GM12878 (cell line): ENCODE data around the gene DCTN1.

ENCODE experiments used
- CEBPB ChIP-seq, 2 experiments: fragments of 150-350 bp in 1 of 2; IDR thresholded peaks; 2 replicates each; pipeline ENCODE4 v1.6.1; 2012 to 2014; ENCODE audit warnings: low read depth in 2 of 2, low read length in 2 of 2, borderline replicate concordance in 1 of 2, inconsistent platforms in 1 of 2
- CTCF ChIP-seq, 3 experiments: IDR thresholded peaks in 2 of 3; conservative IDR thresholded peaks in 1 of 3; 2 replicates each; pipeline ENCODE4 v1.5.1; 2011; ENCODE audit warnings: low read depth in 3 of 3, low read length in 3 of 3, mild to moderate bottlenecking in 3 of 3, control low read depth in 2 of 3, moderate library complexity in 2 of 3, inconsistent platforms in 1 of 3, mixed read lengths in 1 of 3; ENCODE audit not compliant: control insufficient read depth in 2 of 3, insufficient read depth in 1 of 3; ENCODE audit errors: extremely low read depth in 1 of 3
- EZH2 ChIP-seq: IDR thresholded peaks from 2 replicates; pipeline ENCODE4 v1.6.1; 2012; ENCODE audit warnings: low read depth, mild to moderate bottlenecking, control low read depth, inconsistent platforms, low read length, borderline replicate concordance; ENCODE audit not compliant: control insufficient read depth
- IKZF1 ChIP-seq: fragments of 450-650 bp; conservative IDR thresholded peaks from 2 replicates; pipeline ENCODE4 v1.6.1; 2017; ENCODE audit warnings: antibody characterized with exemption, mild to moderate bottlenecking
- POLR2A ChIP-seq: IDR thresholded peaks from 2 replicates; pipeline ENCODE4 v1.6.1; 2011; ENCODE audit warnings: low read depth, mild to moderate bottlenecking, low read length
- PRDM15 ChIP-seq: fragments of 450-650 bp; formaldehyde crosslinking; IDR thresholded peaks from 2 replicates; pipeline ENCODE4 v1.4.0; 2020; ENCODE audit warnings: mild to moderate bottlenecking, moderate library complexity
- RAD21 ChIP-seq: IDR thresholded peaks from 2 replicates; pipeline ENCODE4 v1.6.1; 2011; ENCODE audit warnings: mild to moderate bottlenecking, low read depth, low read length, moderate library complexity; ENCODE audit not compliant: insufficient read depth
- SMC3 ChIP-seq: IDR thresholded peaks from 2 replicates; pipeline ENCODE4 v1.6.1; 2011; ENCODE audit warnings: low read length, improper control_type of control experiment, borderline replicate concordance
- TAF1 ChIP-seq: IDR thresholded peaks from 2 replicates; pipeline ENCODE4 v1.6.1; 2011; ENCODE audit warnings: mild to moderate bottlenecking, low read depth, low read length, borderline replicate concordance
- ZNF274 ChIP-seq: IDR thresholded peaks from one replicate; pipeline ENCODE4 v1.8.0; 2011; ENCODE audit not compliant: insufficient read length, insufficient read depth

GRCh38 chr2:74414441-74414840 is 34.3 kb upstream of the DCTN1 start:
- TF ChIP-seq RAD21 (no peak), CEBPB (IDR thresholded peaks at IDR 0.05; ENCODE audit: borderline replicate concordance in 1 of 2, low read depth in 2 of 2, low read length in 2 of 2) (no peak), PRDM15 (CRISPR knock-in tag) (no peak), CTCF (IDR thresholded peaks at IDR 0.05 in 2 of 3, conservative IDR thresholded peaks at IDR 0.05 in 1 of 3; ENCODE audit: control insufficient read depth in 2 of 3, extremely low read depth in 1 of 3, insufficient read depth in 1 of 3, low read depth in 3 of 3, low read length in 3 of 3) (no peak), SMC3 (no peak), TAF1 (no peak), EZH2 (no peak), IKZF1 (no peak), POLR2A (no peak), ZNF274 (no peak)
